Urothelium cell line (cell line): Measurements from ENCODE around the gene SRF.
"Not testable (repeated sequence)": the region's sequence is repeated elsewhere in the genome, so short reads cannot be mapped to it uniquely, and the experiment has no call there.

Experiments used
- DNase-seq: peaks from one replicate; pipeline ENCODE4 v3.0.0; 2011; ENCODE audit warnings: low spot score, mixed read lengths
- FAIRE-seq: peaks from 2 replicates; lab custom pipeline; 2011; peaks lifted over from hg19 to GRCh38; lab: Jason Lieb, UNC

The SRF gene

DNA sequence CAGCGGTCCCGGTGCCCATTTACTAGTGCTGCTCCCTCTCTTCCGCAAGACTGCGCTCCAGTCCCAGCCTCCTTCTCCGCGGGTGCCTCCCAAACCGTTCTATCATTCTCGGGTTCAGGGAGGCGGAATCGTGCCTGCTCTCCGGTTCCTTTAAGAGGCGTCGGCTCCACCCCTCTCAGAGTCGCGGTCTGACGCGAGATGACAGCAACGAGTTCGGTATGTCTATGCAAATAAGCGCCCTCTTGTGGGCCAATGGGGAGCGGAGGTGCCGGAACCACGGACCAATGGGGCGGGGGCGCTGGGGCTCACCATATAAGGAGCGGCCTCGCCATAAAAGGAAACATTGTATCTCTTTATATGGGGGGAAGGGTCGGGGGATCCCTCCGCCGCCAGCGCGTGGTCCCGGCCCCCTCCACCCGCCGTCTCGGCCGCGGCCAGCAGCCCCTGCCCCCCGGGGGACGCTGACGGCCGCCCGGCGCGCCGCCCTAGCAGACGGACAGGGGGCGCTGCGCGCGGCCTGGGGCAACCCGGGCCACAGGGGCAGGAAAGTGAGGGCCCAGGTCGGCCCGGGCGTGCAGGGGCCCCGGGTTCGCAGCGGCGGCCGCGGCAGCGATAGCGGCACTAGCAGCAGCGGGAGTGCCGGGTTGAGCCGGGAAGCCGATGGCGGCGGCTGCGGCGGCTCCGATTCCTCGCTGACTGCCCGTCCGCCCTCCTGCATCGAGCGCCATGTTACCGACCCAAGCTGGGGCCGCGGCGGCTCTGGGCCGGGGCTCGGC, at the start of gene SRF:
TSS of gene SRF (plus strand) at position 339 of the 776 bp plus-strand sequence. CDS start at position 727, 388 bp downstream.
- no peak for FAIRE-seq

DNA sequence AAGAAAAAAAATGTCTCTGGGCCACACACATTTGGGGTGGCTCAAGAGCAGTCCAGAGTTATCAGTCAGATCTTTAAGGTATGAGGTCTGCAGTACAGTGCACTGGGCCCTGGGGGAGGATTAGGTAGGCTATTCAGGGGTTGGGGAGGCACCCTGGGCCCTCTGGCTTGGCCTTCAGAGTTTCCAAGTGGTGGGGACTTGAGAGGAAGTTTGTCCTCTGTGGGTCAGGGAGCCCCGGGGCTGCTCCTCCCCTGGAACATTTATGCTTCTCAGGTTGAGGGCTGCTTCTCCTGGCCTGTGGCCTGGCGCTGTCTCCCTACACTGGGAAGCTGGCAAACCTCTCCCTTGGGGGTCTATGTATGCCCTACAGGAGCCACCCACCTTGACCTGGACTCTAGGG, 48.9 kb upstream of the SRF start:
- DNase-seq (no peak), FAIRE-seq (no peak)

More for the DNA sequence above, at the start of gene SRF:
- peak; percentile 94 for DNase-seq

DNA sequence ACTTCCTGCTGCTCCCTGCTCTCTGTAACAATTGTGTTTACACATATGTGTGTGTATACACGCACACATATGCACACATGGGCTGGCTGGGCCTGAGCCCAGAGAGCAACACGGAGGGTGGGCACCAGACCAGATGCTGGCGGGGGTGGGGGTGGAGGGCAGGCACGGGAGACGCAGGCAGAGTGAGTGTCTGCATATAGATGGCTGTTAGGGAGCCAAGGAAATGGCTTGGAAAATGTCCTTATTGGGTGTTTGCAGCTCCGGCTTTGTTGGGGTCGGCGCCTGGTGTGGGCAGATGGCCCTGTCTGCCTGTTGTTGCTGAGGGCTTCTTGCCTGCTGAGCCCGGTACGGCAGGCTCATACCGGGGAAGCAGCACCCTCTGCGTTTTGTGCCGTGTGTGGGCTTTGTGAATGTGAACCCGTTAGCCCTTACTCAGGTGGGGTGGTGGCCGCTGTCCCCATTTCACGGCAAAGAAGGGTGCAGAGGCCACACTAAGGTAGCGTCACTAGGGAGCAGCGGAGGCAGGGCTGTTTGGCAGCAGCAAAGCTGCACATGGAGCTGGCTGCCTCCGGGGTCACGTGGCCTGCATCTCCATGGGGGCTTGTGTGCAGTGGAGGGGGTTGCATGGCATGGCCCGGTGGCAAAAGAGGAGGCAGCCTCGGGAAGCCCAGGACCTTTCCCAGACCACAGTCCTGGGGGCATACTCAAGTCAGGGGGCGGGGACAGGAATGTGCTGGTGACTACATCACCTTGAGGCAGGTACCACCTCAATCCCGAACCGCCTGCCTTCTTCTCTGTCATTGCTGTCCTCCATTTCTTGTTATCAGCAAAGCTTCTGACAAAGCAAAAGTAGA, 47.4 kb upstream of the SRF start:
- no peak for DNase-seq
- FAIRE-seq, result no peak

DNA sequence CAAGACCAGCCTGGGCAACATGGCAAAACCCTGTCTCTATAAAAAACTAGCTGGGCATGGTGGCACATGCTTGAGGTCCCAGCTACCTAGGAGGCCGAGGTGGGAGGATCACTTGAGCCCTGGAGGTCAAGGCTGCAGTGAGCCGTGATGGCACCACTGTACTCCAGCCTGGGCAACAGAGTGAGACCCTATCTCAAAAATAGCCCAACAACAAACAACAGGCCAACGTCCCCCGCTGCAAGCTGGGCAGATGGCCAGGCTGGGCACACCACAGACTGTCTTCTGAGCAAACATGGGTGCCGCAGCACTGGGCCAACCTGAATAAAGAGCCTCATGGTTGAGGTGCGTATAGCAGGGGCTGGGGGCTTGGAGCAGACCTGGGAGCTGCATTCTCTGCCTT, 46.6 kb upstream of the SRF start:
- no peak for DNase-seq
- no peak for FAIRE-seq

DNA sequence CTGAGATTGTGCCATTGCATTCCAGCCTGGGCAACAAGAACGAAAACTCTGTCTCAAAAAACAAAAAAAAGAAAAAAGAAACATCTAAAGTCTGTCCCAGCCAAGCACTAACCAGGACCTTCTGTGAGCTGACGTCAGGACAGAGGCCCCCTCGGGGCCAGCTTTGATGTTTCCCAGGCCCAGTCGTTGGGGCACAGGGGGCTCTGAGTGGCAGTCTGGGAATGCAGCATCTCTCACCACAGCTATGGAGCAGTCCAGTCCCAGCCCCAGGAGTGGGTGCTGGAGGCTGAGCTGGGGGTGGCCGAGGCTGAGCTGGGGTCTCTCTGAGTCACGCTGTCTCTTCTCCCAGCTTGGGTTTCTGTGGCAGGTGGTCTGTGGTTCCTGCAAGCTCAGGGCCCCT, 46.0 kb upstream of the SRF start:
- FAIRE-seq (no peak), DNase-seq (peak; percentile 45)

DNA sequence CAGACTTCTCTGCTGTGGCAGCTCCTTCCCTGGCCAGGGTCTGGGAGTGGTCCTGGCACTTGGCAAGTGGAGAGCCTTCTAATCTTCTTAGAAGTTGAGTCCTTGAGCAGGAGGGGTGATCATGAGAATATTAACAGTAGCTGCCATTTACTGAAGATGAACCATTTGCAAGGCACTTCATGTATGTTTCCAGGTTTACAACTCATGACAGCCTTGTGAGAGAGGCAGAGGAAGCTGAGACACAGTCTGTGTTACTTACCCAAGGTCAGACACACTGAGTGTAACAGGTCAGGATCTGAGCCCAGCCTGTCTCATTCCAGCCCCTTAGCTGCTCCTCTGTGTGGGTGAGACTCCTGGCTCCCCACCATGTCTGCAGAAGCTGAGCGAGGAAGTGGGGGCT, 45.5 kb upstream of the SRF start:
- FAIRE-seq, result no peak
- no peak for DNase-seq

DNA sequence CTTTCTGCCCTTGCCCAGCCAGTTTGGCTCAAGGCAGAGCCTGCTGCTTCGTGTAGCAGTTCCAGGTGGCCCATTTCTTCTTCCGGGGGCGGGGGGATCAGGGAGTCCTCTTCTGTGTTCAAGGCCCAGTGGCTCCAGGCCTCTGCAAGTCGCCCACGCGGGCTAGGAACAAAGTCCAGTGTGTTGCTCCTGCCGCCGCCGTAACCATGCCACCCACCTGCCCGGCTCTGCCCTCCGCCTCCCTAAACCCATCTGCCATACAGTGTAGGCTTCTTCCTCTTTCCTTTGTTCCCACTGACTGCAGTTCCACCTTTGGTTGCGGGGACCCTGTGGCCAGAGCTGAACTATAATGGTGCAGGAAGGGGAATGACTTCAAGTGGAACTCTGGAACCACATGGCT, 43.9 kb upstream of the SRF start:
- DNase-seq, result no peak
- no peak for FAIRE-seq

DNA sequence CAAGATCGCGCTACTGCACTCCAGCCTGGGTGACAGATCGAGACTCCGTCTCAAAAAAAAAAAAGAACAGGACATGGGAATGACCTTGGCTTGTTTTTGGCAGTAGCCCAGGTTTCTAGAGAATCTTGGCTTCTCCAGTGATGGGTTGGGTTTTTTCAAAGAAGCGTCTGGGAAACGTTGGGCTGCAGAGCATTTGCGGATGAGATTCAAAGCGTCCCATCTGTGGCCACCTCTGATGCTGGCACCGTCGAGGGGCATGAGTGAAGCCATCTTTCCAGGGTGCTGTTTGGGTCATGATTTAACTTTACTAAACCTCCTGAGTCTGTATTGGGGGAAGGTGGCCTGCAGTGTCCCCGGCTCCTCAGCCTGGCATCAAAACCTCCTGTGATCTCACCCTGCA, 43.2 kb upstream of the SRF start:
- DNase-seq (no peak), FAIRE-seq (no peak)

DNA sequence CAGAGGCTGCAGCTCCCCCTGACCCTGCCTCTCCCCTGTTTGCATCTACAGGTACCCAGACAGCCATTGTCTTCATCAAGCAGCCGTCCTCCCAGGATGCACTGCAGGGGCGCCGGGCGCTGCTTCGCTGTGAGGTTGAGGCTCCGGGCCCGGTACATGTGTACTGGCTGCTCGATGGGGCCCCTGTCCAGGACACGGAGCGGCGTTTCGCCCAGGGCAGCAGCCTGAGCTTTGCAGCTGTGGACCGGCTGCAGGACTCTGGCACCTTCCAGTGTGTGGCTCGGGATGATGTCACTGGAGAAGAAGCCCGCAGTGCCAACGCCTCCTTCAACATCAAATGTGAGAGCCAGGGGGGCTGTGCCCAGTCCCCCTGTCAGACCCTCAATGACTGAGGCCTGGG, 42.1 kb upstream of the SRF start:
- FAIRE-seq (no peak), DNase-seq (no peak)

DNA sequence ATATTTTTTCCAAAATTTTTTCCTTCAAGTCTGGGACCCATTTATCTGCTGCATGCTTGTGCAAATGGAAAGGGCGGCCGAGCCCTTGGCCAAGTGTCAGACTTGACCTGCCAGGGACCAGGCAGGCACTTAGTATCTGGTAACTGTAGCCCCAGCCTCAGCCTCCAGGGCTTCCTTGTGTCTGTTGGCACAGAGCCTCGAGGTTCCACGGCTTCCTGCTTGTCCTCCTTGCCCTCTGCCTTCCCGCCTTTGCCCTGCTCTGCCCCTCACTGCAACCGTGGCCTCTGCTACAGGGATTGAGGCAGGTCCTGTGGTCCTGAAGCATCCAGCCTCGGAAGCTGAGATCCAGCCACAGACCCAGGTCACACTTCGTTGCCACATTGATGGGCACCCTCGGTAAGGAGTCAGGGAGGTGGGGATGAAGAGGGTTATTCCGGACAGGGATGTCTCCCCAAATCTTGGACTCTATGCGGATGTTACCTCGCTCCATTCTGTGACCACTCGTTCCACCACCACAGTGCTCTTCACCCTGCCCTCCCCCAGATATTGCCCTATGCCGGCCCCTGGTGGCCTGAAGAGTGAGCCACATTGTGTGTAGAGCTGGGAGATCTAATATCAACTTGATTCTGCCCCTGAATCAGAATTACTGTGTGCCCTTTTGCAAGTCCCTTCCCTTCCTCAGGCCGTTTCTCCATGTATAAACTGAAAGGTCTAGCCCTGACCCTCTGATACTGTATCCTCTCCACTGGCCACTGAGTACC, 41.5 kb upstream of the SRF start:
- FAIRE-seq, result no peak
- DNase-seq, result no peak

DNA sequence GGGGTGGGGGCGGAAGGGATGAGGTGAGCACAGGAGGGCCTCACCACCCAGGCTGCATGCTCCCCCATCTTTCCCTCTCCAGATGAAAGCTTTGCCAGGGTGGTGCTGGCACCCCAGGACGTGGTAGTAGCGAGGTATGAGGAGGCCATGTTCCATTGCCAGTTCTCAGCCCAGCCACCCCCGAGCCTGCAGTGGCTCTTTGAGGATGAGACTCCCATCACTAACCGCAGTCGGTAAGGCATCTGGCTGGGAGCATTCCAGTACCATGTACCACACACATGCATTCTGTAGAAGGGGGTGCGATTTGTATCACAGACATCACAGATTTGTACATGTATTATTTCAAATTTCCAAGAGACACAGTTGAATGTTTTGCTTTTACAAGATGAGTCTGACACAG, 40.6 kb upstream of the SRF start:
- no peak for DNase-seq
- no peak for FAIRE-seq

DNA sequence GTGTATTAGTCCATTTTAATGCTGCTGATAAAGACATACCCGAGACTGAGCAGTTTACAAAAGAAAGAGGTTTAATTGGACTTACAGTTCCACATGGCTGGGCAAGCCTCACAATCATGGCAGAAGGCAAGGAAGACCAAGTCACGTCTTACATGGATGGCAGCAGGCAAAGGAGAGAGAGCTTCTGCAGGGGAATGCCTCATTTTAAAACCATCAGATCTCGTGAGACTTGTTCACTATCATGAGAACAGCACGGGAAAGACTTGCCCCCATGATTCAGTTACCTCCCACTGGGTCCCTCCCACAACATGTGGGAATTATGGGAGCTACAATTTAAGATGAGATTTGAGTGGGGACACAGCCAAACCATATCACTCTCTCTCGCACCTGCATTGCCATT, 39.7 kb upstream of the SRF start:
- DNase-seq, FAIRE-seq: not testable (repeated sequence)

DNA sequence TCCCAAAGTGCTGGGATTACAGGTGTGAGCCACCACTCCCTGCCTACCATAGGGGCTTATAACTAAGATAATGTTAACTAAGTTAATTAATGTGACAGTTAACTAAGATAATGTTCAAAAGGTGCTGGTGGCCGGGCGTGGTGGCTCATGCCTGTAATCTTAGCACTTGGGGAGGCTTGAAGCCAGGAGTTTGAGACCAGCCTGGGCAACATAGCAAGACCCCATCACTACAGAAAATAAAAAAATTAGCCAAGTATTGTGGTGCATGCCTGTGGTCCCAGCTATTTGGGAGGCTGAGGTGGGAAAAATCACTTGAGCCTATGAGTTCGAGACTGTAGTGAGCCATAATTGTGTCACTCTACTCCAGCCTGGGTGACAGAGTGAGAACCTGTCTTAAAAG, 32.8 kb upstream of the SRF start:
- DNase-seq (no peak), FAIRE-seq (no peak)

DNA sequence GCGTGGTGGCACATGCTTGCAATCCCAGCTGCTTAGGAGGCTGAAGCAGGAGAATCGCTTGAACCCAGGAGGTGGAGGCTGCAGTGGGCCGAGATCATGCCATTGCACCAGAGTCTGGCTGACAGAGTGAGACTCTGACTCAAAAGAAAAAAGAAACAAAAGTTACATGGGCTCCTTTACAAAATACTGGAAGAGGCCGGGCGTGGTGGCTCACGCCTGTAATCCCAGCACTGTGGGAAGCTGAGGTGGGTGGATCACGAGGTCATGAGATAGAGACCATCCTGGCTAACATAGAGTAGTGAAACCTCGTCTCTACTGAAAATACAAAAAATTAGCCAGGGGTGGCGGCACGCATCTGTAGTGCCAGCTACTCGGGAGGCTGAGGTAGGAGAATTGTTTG, 31.1 kb upstream of the SRF start:
- FAIRE-seq, DNase-seq: not testable (repeated sequence)

DNA sequence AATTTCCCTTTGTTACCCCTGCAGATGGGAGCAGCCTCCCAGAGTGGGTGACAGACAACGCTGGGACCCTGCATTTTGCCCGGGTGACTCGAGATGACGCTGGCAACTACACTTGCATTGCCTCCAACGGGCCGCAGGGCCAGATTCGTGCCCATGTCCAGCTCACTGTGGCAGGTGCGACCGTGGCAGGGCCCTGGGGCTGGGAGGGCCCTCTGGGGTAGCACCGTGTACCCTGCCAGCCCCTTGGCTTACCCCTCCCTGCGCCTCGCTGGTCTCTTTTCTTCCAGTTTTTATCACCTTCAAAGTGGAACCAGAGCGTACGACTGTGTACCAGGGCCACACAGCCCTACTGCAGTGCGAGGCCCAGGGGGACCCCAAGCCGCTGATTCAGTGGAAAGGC, 29.4 kb upstream of the SRF start:
- FAIRE-seq, result no peak
- no peak for DNase-seq

DNA sequence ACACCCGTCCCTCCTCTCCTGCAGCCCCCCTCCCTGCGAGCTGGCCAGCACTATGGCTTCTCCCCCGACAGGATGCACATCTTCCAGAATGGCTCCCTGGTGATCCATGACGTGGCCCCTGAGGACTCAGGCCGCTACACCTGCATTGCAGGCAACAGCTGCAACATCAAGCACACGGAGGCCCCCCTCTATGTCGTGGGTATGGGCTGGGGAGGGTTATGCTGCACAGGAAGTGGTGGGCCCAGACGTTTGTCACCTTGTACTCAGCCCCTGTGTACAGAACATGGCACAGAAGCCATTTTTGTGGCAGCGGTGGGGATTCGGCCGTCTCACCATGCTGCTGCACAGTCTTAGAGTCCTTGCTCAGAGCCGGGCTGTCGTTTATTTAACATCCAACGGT, 29.0 kb upstream of the SRF start:
- FAIRE-seq (no peak), DNase-seq (no peak)

DNA sequence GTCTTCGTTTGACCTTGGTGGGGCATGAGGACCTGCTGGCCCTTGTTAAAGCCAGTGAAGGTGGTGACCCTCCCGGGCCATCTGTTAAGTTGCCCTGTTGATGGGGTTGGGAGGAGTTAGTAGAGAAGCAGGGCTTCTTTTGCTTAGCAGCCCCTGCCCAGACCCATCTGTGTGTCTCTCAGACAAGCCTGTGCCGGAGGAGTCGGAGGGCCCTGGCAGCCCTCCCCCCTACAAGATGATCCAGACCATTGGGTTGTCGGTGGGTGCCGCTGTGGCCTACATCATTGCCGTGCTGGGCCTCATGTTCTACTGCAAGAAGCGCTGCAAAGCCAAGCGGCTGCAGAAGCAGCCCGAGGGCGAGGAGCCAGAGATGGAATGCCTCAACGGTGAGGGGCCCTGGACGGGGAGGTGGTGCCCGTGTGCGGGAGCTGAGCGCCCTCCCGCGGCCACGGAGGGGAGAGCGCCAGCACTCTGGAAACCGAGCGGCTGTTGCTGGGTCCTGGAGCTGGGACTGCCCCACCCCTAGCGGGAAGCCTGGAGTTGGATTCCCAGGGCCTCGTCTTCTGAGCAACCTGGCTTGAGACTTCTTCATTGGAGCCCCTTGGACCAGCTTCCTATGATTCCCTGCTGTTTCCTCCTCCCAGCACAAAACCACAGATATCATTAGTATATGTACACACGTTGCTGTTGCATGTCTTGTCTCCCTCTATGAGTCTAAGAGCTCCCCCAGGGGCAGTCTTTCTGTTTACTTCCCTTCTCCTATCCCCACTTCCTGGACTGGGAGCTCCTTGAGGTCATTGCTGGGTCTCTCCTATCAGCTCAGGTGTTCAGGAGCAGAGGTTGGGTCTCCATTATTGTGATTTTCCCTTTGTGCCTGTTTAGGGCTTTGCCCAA, 27.6 kb upstream of the SRF start:
- DNase-seq (peak; percentile 85), FAIRE-seq (no peak)

DNA sequence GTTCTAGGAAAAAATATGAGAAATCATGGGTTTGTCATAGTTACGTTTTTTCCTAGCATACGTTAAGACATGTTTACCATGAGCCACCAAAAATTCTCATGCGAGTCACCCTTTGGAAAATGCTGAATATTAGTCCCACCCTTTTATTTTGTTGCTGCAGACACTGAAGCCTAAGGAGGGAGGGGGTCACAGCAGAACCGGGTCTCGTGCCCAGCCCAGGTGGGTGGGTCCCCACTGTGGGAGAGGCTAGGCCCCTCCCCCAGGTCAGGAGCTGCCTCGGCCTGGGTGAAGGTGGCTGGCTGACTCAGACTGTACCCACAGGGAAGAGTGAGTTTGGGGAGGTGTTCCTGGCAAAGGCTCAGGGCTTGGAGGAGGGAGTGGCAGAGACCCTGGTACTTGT, 26.2 kb upstream of the SRF start:
- DNase-seq (no peak), FAIRE-seq (no peak)

DNA sequence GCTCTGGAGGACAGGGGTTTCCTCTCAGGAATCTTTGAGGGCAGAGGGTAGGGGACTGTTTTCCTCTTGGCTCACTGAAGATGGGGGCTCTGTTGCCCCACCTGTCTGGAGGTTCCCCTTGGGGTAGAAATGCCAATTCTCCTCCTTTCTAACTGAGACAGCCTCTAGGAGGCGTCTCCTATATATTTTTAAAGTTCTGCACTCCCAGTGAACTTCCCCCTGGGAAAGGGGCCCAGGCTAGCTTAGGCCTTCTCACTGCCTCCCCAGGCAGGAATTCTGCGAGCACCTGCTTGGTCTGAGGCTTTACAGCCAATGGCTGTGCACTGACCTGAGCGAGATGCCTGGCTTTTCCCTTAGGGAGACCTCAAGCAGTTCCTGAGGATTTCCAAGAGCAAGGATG, 24.8 kb upstream of the SRF start:
- no peak for DNase-seq
- no peak for FAIRE-seq
